ENCODE measurements around the gene NMT1. TPM values are rescaled to one million over a fixed set of nuclear protein-coding genes. Genes with fewer than 3 reads are reported as not detected.
A peak's percentile ranks its signal among the peaks of the same experiment; 100 is the strongest.

Gene NMT1
- total RNA-seq, 4 donors from 2014 or later = 16.1 to 83.8 (median 43.4) TPM

- in situ Hi-C loops (cut with MboI; ENCODE audit: low pct_ligation_motif_present in 1 of 4, low pct_unique_long_range_greater_than_20kb in 1 of 4, low sequenced_read_pairs in 3 of 4) (no loop called here), intact Hi-C loops (cut with DNase I; ENCODE audit: low total_unique reads) (loop anchor here (5.0 kb wide), 1 partner anchor 1038 kb away; no protein-coding TSS in a partner anchor)
- Histone ChIP-seq H3K4me3 (no peak overlapping the region), H3K4me1 (peaks cover 1 to 45% (median 10%) of the 10 kb centered on the region in 4 donors), H3K36me3 (no peaks in the 10 kb centered on the region), H3K27ac (no peak overlapping the region), H3K9me3 (no peaks in the 10 kb centered on the region), H3K27me3 (no peaks in the 10 kb centered on the region)
- TF ChIP-seq CTCF (IDR thresholded peaks at IDR 0.05) (no peak), POLR2AphosphoS5 (IDR thresholded peaks at IDR 0.05) (no peak), POLR2A (IDR thresholded peaks at IDR 0.05) (no peak), EP300 (IDR thresholded peaks at IDR 0.05; ENCODE audit: low read depth) (no peak)
- DNase-seq = no peak
- 86 to 91% methylated on average over 4 to 18 of the region's 18 CpGs for WGBS, 2 donors (ENCODE audit: low coverage in 1 of 2)
These were observed 17.1 kb upstream of the NMT1 start for GRCh38 chr17:45043813-45044540.

GRCh38 chr17:45046537-45047125 is 14.5 kb upstream of the NMT1 start:
- 90 to 92% methylated on average over 7 to 9 of the region's 9 CpGs for WGBS, 2 donors (ENCODE audit: low coverage in 1 of 2)
- Histone ChIP-seq H3K27me3 (no peaks in the 10 kb centered on the region), H3K4me3 (no peak overlapping the region), H3K36me3 (no peaks in the 10 kb centered on the region), H3K4me1 (peaks cover 9 to 46% (median 15%) of the 10 kb centered on the region in 4 donors), H3K27ac (no peak overlapping the region), H3K9me3 (no peaks in the 10 kb centered on the region)
- DNase-seq = no peak
- intact Hi-C loops (cut with DNase I; ENCODE audit: low total_unique reads) (no loop called here), in situ Hi-C loops (cut with MboI; ENCODE audit: low pct_ligation_motif_present in 1 of 4, low pct_unique_long_range_greater_than_20kb in 1 of 4, low sequenced_read_pairs in 3 of 4) (no loop called here)
- TF ChIP-seq EP300 (IDR thresholded peaks at IDR 0.05; ENCODE audit: low read depth) (no peak), POLR2A (IDR thresholded peaks at IDR 0.05) (no peak), CTCF (IDR thresholded peaks at IDR 0.05) (no peak), POLR2AphosphoS5 (IDR thresholded peaks at IDR 0.05) (no peak)

- intact Hi-C loops (cut with DNase I; ENCODE audit: low total_unique reads) (no loop called here), in situ Hi-C loops (cut with MboI; ENCODE audit: low pct_ligation_motif_present in 1 of 4, low pct_unique_long_range_greater_than_20kb in 1 of 4, low sequenced_read_pairs in 3 of 4) (no loop called here)
- Histone ChIP-seq H3K27me3 (no peaks in the 10 kb centered on the region), H3K9me3 (no peaks in the 10 kb centered on the region), H3K36me3 (no peaks in the 10 kb centered on the region), H3K27ac (peak overlapping the region in 3 of 4 donors; percentile 95 to 97 (median 97)), H3K4me1 (peaks cover 7 to 34% (median 17%) of the 10 kb centered on the region in 4 donors), H3K4me3 (no peak overlapping the region)
- 90 to 92% methylated on average over 6 to 8 of the region's 8 CpGs for WGBS, 2 donors (ENCODE audit: low coverage in 1 of 2)
- no peak for DNase-seq
- TF ChIP-seq CTCF (IDR thresholded peaks at IDR 0.05) = peak; percentile 14 to 46 (median 31)
- no peak for TF ChIP-seq POLR2A (IDR thresholded peaks at IDR 0.05)
These were observed 12.1 kb upstream of the NMT1 start for GRCh38 chr17:45048795-45049563.

GRCh38 chr17:45050481-45051059 is 10.5 kb upstream of the NMT1 start:
- DNase-seq = peak; percentile 38
- Histone ChIP-seq H3K27me3 (no peaks in the 10 kb centered on the region), H3K36me3 (no peaks in the 10 kb centered on the region), H3K9me3 (no peaks in the 10 kb centered on the region), H3K27ac (peak overlapping the region; percentile 95 to 97 (median 96)), H3K4me1 (peaks cover 7 to 30% (median 15%) of the 10 kb centered on the region in 4 donors), H3K4me3 (peak overlapping the region; percentile 39 to 58 (median 52))
- in situ Hi-C loops (cut with MboI; ENCODE audit: low pct_ligation_motif_present in 1 of 4, low pct_unique_long_range_greater_than_20kb in 1 of 4, low sequenced_read_pairs in 3 of 4) (no loop called here), intact Hi-C loops (cut with DNase I; ENCODE audit: low total_unique reads) (no loop called here)
- TF ChIP-seq EP300 (IDR thresholded peaks at IDR 0.05; ENCODE audit: low read depth) (no peak), CTCF (IDR thresholded peaks at IDR 0.05) (no peak), POLR2AphosphoS5 (IDR thresholded peaks at IDR 0.05) (no peak), POLR2A (IDR thresholded peaks at IDR 0.05) (no peak)
- 3 to 10% methylated on average over 4 to 14 of the region's 14 CpGs for WGBS, 2 donors (ENCODE audit: low coverage in 1 of 2)
